ENCODE measurements around the gene MAP3K13. TPM values are rescaled to one million over a fixed set of nuclear protein-coding genes. Genes with fewer than 3 reads are reported as not detected.

The MAP3K13 gene
- total and polyA plus RNA-seq, 2 experiments from 2014 or later = 43.8 to 65.3 TPM

DNA sequence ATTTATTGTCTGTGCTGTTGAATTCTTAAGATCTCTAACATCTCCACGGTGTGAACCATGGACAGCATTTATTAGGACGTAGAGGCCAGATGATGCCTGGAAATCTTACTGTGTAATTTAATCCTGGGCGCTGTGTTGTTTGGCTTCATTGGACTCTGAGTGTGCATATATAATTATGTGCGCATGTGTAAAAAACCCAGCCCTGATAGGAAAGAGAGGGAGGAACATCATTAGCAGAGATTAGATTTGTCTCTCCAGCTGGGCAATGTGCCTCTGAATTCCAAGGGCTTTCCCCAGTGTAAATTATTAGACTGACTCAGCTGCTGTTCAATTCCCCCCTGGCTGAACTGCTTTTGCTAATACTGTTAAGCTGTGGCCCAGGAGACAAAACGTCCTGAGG, 39.6 kb downstream of the MAP3K13 start:
- WGBS (ENCODE audit: low lambda C conversion rate, missing lambda C conversion rate) = 73% methylated on average over 5 of the region's 5 CpGs
- Histone ChIP-seq H3K9me2 (replicated peaks; ENCODE audit: insufficient read depth) (no peaks in the 10 kb centered on the region), H3K4me1 (ENCODE audit: insufficient read depth) (no peaks in the 10 kb centered on the region), H4K20me1 (ENCODE audit: insufficient read depth, poor library complexity, severe bottlenecking) (no peaks in the 10 kb centered on the region), H3K4me3 (no peak overlapping the region), H3K4me2 (no peak overlapping the region), H2AFZ (no peak overlapping the region), H3K9me3 (ENCODE audit: low read depth) (no peaks in the 10 kb centered on the region), H3K27ac (no peak overlapping the region), H3K36me3 (replicated peaks; ENCODE audit: insufficient read depth, low read depth) (no peaks in the 10 kb centered on the region), H3K27me3 (no peaks in the 10 kb centered on the region), H3K79me2 (peaks cover 7% of the 10 kb centered on the region)
- DNase-seq (ENCODE audit: low spot score) = peak; percentile 7
- TF ChIP-seq, protein P1, sequence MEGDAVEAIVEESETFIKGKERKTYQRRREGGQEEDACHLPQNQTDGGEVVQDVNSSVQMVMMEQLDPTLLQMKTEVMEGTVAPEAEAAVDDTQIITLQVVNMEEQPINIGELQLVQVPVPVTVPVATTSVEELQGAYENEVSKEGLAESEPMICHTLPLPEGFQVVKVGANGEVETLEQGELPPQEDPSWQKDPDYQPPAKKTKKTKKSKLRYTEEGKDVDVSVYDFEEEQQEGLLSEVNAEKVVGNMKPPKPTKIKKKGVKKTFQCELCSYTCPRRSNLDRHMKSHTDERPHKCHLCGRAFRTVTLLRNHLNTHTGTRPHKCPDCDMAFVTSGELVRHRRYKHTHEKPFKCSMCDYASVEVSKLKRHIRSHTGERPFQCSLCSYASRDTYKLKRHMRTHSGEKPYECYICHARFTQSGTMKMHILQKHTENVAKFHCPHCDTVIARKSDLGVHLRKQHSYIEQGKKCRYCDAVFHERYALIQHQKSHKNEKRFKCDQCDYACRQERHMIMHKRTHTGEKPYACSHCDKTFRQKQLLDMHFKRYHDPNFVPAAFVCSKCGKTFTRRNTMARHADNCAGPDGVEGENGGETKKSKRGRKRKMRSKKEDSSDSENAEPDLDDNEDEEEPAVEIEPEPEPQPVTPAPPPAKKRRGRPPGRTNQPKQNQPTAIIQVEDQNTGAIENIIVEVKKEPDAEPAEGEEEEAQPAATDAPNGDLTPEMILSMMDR (IDR thresholded peaks at IDR 0.05; ENCODE audit: poor library complexity) = no peak
- no peak for TF ChIP-seq EZH2 (IDR thresholded peaks at IDR 0.05; ENCODE audit: borderline replicate concordance)
- no peak for TF ChIP-seq EZH2phosphoT487 (IDR thresholded peaks at IDR 0.05; ENCODE audit: low read depth, severe bottlenecking, unreplicated experiment)

DNA sequence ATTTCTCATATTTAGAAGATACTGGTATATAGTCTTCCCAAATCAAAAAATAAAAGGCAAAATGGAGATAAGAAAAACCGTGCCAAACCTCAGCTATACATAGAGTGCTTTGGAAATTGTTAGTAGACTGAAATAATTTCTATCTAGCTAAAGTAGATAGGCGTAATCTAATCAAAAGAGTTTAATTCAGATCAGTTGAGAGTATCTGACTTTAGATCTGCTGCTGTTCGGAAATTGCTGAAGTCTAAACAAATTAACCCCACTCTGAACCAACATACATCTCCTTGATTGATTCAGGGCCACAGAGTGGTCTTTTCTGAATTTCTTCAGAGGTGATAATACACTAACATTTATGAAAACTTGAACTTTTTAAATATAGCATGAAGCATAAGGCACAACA, 40.1 kb downstream of the MAP3K13 start:
- no peak overlapping the region for H3K27ac ChIP-seq
- H3K27me3 ChIP-seq = no peaks in the 10 kb centered on the region
- no peak overlapping the region for H3K4me3 ChIP-seq
- H3K4me2 ChIP-seq = no peak overlapping the region
- TF ChIP-seq, protein P1 (IDR thresholded peaks at IDR 0.05; ENCODE audit: poor library complexity) = no peak
- TF ChIP-seq EZH2phosphoT487 (IDR thresholded peaks at IDR 0.05; ENCODE audit: low read depth, severe bottlenecking, unreplicated experiment) = no peak
- no peak for TF ChIP-seq EZH2 (IDR thresholded peaks at IDR 0.05; ENCODE audit: borderline replicate concordance)
- H4K20me1 ChIP-seq (ENCODE audit: insufficient read depth, poor library complexity, severe bottlenecking) = no peaks in the 10 kb centered on the region
- H3K4me1 ChIP-seq (ENCODE audit: insufficient read depth) = no peaks in the 10 kb centered on the region
- H3K36me3 ChIP-seq (replicated peaks; ENCODE audit: insufficient read depth, low read depth) = no peaks in the 10 kb centered on the region
- DNase-seq (ENCODE audit: low spot score) = no peak
- no peaks in the 10 kb centered on the region for H3K9me3 ChIP-seq (ENCODE audit: low read depth)
- H3K79me2 ChIP-seq = peaks cover 7% of the 10 kb centered on the region
- H3K9me2 ChIP-seq (replicated peaks; ENCODE audit: insufficient read depth) = no peaks in the 10 kb centered on the region
- 89% methylated on average over 3 of the region's 3 CpGs for WGBS (ENCODE audit: low lambda C conversion rate, missing lambda C conversion rate)
- H2AFZ ChIP-seq = no peak overlapping the region

DNA sequence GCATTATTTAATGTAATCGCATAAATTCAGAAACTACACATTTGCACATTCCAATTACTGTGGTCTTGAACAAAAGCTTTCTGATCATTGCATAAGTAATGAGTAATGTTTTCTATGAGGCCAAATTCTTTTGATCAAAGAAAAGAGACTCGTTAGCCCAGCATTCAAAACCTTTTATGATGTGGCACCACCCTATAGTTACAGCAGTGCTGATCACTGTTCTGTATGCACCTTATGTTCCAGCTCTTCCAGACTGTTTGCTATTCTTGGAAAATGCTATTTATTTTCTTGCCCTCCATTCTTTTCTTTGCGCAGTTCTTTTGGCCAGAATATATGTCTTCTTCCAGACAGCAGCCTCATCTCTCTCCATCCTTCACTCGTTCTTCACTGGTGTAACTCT, 42.3 kb downstream of the MAP3K13 start:
- no peak for DNase-seq (ENCODE audit: low spot score)
- H3K27me3 ChIP-seq = no peaks in the 10 kb centered on the region
- H3K4me3 ChIP-seq = no peak overlapping the region
- no peaks in the 10 kb centered on the region for H3K36me3 ChIP-seq (replicated peaks; ENCODE audit: insufficient read depth, low read depth)
- no peak overlapping the region for H2AFZ ChIP-seq
- no peak overlapping the region for H3K27ac ChIP-seq
- H4K20me1 ChIP-seq (ENCODE audit: insufficient read depth, poor library complexity, severe bottlenecking) = no peaks in the 10 kb centered on the region
- 92% methylated on average over 4 of the region's 4 CpGs for WGBS (ENCODE audit: low lambda C conversion rate, missing lambda C conversion rate)
- peaks cover 7% of the 10 kb centered on the region for H3K79me2 ChIP-seq
- H3K9me2 ChIP-seq (replicated peaks; ENCODE audit: insufficient read depth) = no peaks in the 10 kb centered on the region
- no peaks in the 10 kb centered on the region for H3K4me1 ChIP-seq (ENCODE audit: insufficient read depth)
- TF ChIP-seq, protein P1 (IDR thresholded peaks at IDR 0.05; ENCODE audit: poor library complexity) = no peak
- no peak for TF ChIP-seq EZH2phosphoT487 (IDR thresholded peaks at IDR 0.05; ENCODE audit: low read depth, severe bottlenecking, unreplicated experiment)
- no peak for TF ChIP-seq EZH2 (IDR thresholded peaks at IDR 0.05; ENCODE audit: borderline replicate concordance)
- H3K9me3 ChIP-seq (ENCODE audit: low read depth) = no peaks in the 10 kb centered on the region
- H3K4me2 ChIP-seq = no peak overlapping the region

GRCh38 chr3:185405664-185406063, 42.7 kb downstream of the MAP3K13 start:
- Histone ChIP-seq H3K36me3 (replicated peaks; ENCODE audit: insufficient read depth, low read depth) (no peaks in the 10 kb centered on the region), H3K79me2 (peaks cover 7% of the 10 kb centered on the region), H3K27ac (no peak overlapping the region), H3K4me2 (no peak overlapping the region), H3K9me2 (replicated peaks; ENCODE audit: insufficient read depth) (no peaks in the 10 kb centered on the region), H3K9me3 (ENCODE audit: low read depth) (no peaks in the 10 kb centered on the region), H2AFZ (no peak overlapping the region), H3K4me3 (no peak overlapping the region), H4K20me1 (ENCODE audit: insufficient read depth, poor library complexity, severe bottlenecking) (no peaks in the 10 kb centered on the region), H3K4me1 (ENCODE audit: insufficient read depth) (no peaks in the 10 kb centered on the region), H3K27me3 (no peaks in the 10 kb centered on the region)
- WGBS (ENCODE audit: low lambda C conversion rate, missing lambda C conversion rate) = 86% methylated on average over 3 of the region's 3 CpGs
- TF ChIP-seq EZH2 (IDR thresholded peaks at IDR 0.05; ENCODE audit: borderline replicate concordance) (no peak), EZH2phosphoT487 (IDR thresholded peaks at IDR 0.05; ENCODE audit: low read depth, severe bottlenecking, unreplicated experiment) (no peak)
- TF ChIP-seq, protein P1 (IDR thresholded peaks at IDR 0.05; ENCODE audit: poor library complexity) = no peak
- no peak for DNase-seq (ENCODE audit: low spot score)

Measured in hepatocyte (in vitro differentiated cells).